Measurements from ENCODE around the gene EYA4. TPM values are rescaled to one million over a fixed set of nuclear protein-coding genes. Genes with fewer than 3 reads are reported as not detected.

EYA4 gene
- total RNA-seq, 2 donors from 2014 or later = 0.11 to 0.26 TPM

DNA sequence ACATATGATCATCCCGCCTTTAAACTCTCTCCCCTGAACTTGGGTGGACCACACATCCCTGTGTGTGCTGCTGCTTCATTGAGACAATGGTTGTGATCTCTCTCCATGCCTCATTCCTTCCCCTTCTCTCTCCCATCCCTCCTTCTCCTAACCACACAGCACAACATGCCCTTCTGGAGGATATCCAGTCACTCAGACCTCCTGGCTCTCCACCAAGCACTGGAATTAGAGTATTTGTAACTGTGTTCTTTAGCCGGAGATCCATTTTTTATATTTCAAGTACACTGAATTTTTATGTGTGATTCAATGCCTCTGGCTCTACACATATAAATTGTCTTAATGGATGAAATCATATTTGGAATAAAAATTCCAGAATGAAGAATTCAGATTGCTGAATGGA is 287.4 kb downstream of the EYA4 start:
- H3K9me3 ChIP-seq (ENCODE audit: control insufficient read depth, low read length) = no peaks in the 10 kb centered on the region
- no peaks in the 10 kb centered on the region for H3K4me1 Mint-ChIP-seq

DNA sequence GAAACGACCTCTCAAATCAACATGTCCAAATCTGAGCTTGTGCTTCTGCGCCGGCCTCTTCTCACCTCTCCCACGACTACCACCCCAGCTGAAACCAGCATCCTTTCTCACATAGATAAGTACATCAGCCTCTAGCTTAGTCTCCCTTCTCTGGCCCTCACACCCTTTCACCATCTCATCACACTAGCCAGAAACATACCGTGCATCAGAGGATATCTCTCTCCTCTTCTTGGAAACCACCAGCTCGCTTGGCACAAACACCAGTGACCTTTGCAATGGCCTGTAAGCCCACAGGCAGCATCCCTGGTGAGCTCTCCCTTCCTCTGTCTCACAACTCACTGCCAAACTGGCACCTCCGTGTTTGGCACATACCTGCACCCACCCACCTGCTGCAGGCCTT is 291.8 kb downstream of the EYA4 start:
- no peaks in the 10 kb centered on the region for H3K36me3 ChIP-seq (ENCODE audit: control insufficient read depth, insufficient read depth, low read length)
- no peaks in the 10 kb centered on the region for H3K9me3 ChIP-seq (ENCODE audit: control insufficient read depth, low read length)
- no peak overlapping the region for H3K9ac ChIP-seq (ENCODE audit: extremely low read depth, low read length, poor library complexity, severe bottlenecking)
- H3K27ac ChIP-seq (ENCODE audit: low read depth, low read length) = no peak overlapping the region
- H3K4me1 Mint-ChIP-seq = no peaks in the 10 kb centered on the region
- no peaks in the 10 kb centered on the region for H3K36me3 Mint-ChIP-seq (ENCODE audit: low read depth)
- TF ChIP-seq, protein P1, sequence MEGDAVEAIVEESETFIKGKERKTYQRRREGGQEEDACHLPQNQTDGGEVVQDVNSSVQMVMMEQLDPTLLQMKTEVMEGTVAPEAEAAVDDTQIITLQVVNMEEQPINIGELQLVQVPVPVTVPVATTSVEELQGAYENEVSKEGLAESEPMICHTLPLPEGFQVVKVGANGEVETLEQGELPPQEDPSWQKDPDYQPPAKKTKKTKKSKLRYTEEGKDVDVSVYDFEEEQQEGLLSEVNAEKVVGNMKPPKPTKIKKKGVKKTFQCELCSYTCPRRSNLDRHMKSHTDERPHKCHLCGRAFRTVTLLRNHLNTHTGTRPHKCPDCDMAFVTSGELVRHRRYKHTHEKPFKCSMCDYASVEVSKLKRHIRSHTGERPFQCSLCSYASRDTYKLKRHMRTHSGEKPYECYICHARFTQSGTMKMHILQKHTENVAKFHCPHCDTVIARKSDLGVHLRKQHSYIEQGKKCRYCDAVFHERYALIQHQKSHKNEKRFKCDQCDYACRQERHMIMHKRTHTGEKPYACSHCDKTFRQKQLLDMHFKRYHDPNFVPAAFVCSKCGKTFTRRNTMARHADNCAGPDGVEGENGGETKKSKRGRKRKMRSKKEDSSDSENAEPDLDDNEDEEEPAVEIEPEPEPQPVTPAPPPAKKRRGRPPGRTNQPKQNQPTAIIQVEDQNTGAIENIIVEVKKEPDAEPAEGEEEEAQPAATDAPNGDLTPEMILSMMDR (conservative IDR thresholded peaks at IDR 0.05) = no peak
- no peaks in the 10 kb centered on the region for H3K4me1 ChIP-seq (ENCODE audit: control insufficient read depth, insufficient read depth, low read length)
- no peaks in the 10 kb centered on the region for H3K27me3 ChIP-seq (ENCODE audit: control insufficient read depth, insufficient read depth, low read length, poor library complexity, severe bottlenecking)
- H3K9me3 Mint-ChIP-seq = no peaks in the 10 kb centered on the region
- 78 to 80% methylated on average over 1 to 7 of the region's 7 CpGs for WGBS, 2 experiments (ENCODE audit: insufficient coverage in 1 of 2, insufficient read length in 1 of 2)
- H3K27ac Mint-ChIP-seq = no peak overlapping the region
- no peak overlapping the region for H3K4me3 Mint-ChIP-seq
- no peak overlapping the region for H3K4me3 ChIP-seq (ENCODE audit: low read length)
- DNase-seq = no peak
- H3K27me3 Mint-ChIP-seq (ENCODE audit: insufficient read depth) = no peaks in the 10 kb centered on the region

More for the DNA sequence above, 287.4 kb downstream of the EYA4 start:
- Histone ChIP-seq H3K4me1 (ENCODE audit: control insufficient read depth, insufficient read depth, low read length) (no peaks in the 10 kb centered on the region), H3K9ac (ENCODE audit: extremely low read depth, low read length, poor library complexity, severe bottlenecking) (no peak overlapping the region), H3K27me3 (ENCODE audit: control insufficient read depth, insufficient read depth, low read length, poor library complexity, severe bottlenecking) (no peaks in the 10 kb centered on the region), H3K36me3 (ENCODE audit: control insufficient read depth, insufficient read depth, low read length) (no peaks in the 10 kb centered on the region), H3K27ac (ENCODE audit: low read depth, low read length) (no peak overlapping the region), H3K4me3 (ENCODE audit: low read length) (no peak overlapping the region)
- TF ChIP-seq, protein P1 (conservative IDR thresholded peaks at IDR 0.05) = no peak
- H3K27me3 Mint-ChIP-seq (ENCODE audit: insufficient read depth) = no peaks in the 10 kb centered on the region
- no peaks in the 10 kb centered on the region for H3K36me3 Mint-ChIP-seq (ENCODE audit: low read depth)
- DNase-seq = no peak
- H3K27ac Mint-ChIP-seq = no peak overlapping the region
- H3K4me3 Mint-ChIP-seq = no peak overlapping the region
- 82 to 89% methylated on average over 1 to 2 of the region's 2 CpGs for WGBS, 2 experiments (ENCODE audit: insufficient coverage in 1 of 2, insufficient read length in 1 of 2)
- H3K9me3 Mint-ChIP-seq = no peaks in the 10 kb centered on the region

DNA sequence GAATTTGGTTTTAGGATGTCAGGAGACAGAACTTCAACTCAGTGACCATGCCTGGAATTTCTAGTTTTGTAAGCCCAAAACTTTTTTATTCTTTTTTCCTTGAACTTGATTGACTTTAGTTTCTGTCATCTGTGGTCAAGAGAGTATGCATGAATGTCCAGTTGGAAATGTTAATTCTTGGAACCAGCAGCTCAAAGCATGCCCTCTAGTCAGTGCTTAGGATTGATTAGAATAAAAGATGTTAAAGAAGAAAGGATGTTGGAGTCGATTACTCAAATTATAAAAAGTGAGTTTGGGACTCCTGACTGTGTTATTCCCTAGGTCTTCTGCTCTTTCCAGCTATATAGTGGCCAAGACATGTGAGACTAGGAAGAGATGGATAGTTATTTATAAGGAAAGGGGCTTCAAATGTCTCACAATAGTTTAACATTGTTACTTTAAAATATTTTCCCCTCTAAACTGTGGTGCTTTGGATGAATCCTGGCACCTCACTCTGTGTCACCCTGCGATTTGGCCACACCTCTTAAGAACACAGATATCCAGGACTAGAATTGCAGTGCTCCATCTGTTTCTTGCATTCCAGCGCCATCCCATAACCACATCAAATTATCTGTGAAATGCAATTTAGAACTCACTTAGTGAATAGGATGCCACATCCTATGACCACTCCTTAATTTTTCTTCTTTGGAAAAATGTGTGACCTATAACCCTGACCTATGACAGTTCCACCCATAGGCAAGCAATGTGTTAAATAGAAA is 298.5 kb downstream of the EYA4 start:
- H3K4me3 ChIP-seq (ENCODE audit: low read length) = no peak overlapping the region
- H3K27ac ChIP-seq (ENCODE audit: low read depth, low read length) = no peak overlapping the region
- no peak overlapping the region for H3K9ac ChIP-seq (ENCODE audit: extremely low read depth, low read length, poor library complexity, severe bottlenecking)
- no peak overlapping the region for H3K27ac Mint-ChIP-seq
- no peaks in the 10 kb centered on the region for H3K9me3 Mint-ChIP-seq
- no peaks in the 10 kb centered on the region for H3K27me3 Mint-ChIP-seq (ENCODE audit: insufficient read depth)
- no peaks in the 10 kb centered on the region for H3K36me3 Mint-ChIP-seq (ENCODE audit: low read depth)
- 92 to 96% methylated on average over 3 of the region's 3 CpGs for WGBS, 2 experiments (ENCODE audit: insufficient coverage in 1 of 2, insufficient read length in 1 of 2)
- no peaks in the 10 kb centered on the region for H3K4me1 Mint-ChIP-seq
- H3K27me3 ChIP-seq (ENCODE audit: control insufficient read depth, insufficient read depth, low read length, poor library complexity, severe bottlenecking) = no peaks in the 10 kb centered on the region
- no peaks in the 10 kb centered on the region for H3K4me1 ChIP-seq (ENCODE audit: control insufficient read depth, insufficient read depth, low read length)
- no peak overlapping the region for H3K4me3 Mint-ChIP-seq
- no peaks in the 10 kb centered on the region for H3K36me3 ChIP-seq (ENCODE audit: control insufficient read depth, insufficient read depth, low read length)
- TF ChIP-seq, protein P1 (conservative IDR thresholded peaks at IDR 0.05) = no peak
- no peaks in the 10 kb centered on the region for H3K9me3 ChIP-seq (ENCODE audit: control insufficient read depth, low read length)
- DNase-seq = no peak

Data from endodermal cell (in vitro differentiated cells).